Activated naive CD4-positive, alpha-beta T cell (primary cell): ENCODE measurements around the gene ULK3.

Experiments
- DNase-seq, 4 experiments: peaks; one replicate each; lab custom pipeline; 2025; lab: John Stamatoyannopoulos, UW

ULK3 gene

DNA sequence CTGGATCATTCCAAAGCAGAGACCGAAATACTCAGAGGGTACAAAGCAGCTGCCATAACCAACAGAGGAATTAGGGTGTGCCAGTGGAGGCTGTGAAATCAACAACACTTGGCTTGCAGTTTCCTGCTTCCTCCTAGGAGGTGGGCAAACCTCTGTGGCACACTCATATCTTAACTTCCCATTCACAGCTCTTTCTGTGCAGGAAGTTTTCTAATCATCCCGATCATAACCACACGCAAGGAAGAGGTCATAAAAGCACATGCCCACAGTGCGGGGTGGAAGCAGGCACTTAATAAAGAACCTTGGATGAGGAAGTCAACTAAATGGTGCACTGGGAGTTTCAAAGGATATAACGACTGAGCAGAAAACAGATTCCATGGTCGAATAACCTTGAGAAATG lies 25.1 kb upstream of the ULK3 start:
- DNase-seq, result no peak

DNA sequence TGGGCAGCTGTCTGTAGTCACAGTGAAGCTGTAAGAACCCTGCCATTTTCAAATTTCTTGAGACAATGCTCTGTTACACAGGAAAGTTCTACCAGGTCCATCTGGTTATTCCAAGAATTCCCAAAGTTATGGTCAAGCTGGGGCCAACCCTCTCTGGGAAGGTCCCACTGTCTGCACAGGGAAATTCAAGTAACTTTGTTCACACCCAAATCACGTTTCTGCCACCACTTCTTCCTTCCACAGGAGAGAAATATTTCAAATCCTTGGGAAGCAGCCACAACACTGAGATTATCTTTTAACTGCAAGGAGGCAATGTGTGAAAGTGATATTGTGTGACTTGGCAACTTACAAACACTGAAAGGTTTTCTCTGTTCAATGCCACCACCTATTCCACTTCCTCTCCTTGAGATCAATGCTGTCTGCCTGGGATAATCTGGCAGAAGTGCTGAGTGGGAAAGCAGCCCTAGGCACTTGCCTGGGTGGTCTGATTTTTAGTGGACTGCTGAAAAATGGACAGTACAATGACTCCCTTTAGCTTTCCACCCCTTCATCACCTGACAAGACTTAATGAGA lies 24.6 kb upstream of the ULK3 start:
- no peak for DNase-seq

DNA sequence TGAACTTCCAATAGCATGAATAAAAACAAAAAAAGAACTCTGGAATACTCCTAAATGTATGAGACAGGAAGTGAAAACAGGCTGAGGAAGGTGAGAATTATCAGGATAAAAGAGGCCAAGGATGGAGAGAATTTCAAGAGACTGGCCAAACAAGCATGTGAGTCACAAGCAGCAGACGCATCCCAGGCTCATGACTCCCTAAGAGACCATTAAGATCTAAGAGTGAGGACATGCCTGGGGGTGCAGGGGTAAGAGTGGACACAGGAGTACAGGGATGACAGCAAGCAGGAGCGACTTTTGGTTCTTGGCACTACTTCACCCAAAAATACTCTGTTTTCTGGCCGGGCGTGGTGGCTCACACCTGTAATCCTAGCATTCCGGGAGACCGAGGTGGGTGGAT lies 23.1 kb upstream of the ULK3 start:
- no peak for DNase-seq

DNA sequence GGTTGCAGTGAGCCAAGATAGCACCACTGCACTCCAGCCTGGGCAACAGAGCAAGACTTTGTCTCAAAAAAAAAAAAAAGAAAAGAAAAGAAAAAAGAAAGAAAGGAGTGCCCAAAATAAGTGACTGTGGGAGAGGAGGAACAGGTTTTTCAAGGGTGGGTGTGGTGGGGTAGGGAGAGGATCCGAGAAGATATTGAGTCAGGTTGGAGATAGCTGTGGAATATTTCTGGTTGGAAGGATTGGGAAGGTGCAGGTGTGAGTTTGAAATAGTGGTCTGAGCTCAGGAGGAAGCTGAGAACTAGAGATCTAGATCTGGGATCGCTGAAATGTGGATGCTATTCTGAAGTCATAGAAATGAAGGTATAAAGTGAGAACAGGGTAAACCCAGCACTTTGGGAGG lies 22.4 kb upstream of the ULK3 start:
- no peak for DNase-seq

DNA sequence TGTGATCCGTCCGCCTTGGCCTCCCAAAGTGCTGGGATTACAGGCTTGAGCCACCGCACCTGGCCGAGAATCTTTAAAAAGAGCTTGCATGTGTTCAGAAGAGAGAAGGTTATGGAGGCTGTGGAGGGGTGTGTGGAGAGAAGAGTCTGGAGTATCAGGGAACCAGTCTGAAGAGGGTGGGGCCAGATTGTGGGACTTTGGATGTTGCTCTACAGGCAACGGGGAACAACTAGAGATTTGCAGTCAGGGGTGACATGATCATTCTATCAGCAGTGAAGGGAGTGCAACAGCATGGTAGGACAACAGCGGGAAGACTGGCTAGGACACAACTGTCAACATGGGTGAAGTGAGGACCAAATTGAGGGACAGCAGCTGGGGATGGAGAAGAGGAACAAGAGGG lies 21.3 kb upstream of the ULK3 start:
- no peak for DNase-seq

DNA sequence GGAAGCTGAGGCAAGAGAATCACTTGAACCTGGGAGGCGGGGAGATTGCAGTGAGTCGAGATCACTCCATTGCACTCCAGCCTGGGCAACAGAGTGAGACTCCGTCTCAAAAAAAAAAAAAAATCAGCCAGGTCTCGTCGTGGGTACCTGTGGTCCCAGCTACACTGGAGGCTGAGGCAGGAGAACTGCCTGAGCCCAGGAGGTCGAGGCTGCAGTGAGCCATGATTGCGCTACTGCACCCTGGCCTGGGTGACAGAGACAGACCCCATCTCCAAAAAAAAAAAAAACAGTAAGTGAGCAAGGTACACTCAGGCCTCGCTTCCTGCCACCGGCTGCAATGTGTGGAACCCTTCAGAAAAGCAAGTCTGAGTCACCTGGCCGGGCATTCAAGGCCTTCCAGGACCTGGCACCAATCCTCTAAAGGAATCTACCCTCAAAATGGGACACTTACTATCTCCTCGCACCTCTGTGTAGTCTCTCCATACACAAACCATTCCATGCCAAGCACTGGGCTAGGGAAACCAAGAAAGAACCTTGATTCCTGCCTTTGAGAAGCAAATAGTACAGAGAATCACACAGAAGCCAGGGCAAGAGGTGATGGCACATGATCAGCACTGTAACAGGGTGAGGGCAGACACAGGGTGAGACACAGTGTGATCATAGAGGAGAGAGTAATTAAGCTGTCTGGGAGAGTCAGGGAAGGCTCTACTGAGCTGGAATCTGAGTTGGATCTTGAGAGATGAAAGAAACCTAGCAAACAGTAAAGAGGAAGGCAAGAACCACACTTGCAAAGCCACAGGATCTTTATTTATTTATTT lies 20.5 kb upstream of the ULK3 start:
- DNase-seq, result no peak

DNA sequence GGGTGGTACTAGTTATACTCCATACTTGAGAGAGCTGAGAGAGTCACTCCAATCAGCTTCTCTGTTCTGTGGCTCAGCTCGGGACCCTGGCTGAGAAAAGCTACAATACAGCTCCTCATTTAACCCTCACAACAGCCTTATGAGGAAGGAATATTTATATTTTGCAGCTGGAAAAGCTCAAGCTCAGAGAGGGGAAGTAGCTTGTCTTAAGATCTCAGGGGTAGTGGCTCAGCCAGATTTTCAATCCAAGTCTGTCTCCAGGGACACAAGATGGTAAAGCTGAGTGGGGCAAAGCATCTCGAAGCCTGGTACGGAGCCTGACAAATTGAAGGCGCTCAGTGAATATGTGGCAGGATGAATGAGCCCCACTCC lies 15.4 kb upstream of the ULK3 start:
- DNase-seq, result no peak

DNA sequence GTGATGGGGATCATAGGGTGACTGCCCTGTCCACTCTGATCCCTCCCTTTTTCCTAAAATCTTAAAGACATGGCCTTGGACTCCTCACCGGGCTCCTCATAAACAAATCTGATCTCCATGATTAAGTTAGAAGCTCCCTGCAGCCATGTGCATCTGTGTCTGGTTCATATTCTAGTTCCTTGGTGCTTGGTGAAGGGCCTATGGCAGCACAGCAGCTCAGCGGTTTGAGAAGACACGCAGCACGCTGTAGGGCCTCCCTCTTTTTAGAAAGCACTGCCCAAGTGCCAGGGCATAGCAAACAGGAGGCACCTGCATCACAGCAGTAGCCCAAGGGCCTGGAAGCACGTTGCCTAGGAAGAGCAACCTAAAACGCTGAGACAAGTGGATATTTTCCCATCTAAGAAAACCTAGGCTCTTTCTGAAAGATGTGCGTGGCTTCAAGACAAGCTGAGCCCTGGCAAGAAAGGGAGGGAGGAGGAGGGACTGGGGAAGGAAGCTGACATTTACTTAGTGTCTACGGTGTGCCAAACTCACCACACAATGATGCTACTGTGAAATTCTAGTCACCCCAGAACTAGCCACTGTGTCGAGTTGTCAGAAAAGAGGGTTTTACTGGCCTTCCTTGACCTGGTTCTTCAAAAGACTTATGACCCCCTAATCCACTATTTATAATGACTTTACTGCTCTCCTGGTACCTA lies 14.9 kb upstream of the ULK3 start:
- no peak for DNase-seq

DNA sequence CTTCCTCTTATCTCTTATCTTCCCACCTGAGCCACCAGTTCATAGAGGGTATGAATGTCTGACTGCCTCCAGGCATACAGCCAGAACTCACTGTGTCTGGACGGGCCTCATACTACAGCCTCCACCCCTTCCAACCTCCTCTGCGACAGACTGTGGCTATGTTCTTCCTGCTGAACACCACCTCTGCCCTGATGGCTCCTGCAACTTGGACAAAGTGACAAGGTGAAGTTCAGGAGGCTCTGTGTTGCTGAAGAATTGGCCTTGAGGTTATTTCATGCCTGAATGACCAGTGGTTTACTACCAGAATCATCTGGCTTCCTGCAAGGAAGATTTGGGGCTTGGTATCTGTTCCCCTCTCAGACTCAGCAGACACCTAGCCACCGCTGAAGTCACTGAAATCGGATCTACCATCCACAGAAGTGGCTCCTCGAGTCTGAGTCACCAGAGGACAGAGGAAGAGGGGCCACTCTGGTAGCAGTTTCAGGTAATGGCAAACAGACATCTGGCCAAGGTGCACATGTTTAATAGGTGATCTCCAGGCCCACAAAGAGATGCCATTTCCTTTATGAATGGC lies 14.2 kb upstream of the ULK3 start:
- no peak for DNase-seq

DNA sequence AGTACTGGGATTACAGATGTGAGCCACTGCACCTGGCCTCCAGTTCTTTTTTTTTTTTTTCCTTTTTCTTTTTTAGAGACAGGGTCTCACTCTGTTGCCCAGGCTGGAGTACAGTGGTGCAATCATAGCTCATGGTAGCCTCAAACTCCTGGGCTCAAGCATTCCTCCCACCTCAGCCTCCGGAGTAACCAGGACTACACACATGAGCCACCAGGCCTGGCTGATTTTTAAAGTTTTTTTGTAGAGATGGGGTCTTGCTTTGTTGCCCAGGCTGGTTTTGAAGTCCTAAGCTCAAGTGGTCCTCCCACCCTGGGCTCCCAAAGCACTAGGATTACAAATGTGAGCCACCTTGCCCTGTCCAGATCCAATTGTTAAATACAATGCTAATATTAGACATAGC lies 13.6 kb upstream of the ULK3 start:
- DNase-seq, result no peak

DNA sequence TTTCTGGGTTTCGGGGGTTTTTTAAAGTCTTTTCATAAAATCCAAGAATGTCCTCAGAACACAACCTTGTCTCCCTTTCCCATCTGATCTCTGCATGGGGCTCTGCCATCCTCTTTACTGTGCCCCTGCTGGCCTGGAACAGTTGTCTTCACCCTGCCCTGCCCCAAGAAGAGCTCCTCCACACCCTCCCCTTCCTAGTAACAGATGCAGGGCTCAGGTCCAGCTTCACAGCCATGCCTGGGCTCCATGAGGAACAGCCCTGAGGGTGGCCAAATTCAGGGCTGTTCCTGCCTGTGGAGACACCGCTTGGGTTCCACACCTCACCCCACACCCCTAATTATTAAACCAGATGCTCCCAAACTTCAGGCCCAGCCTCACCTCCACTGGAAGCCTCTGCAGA lies 12.9 kb upstream of the ULK3 start:
- DNase-seq, result no peak

DNA sequence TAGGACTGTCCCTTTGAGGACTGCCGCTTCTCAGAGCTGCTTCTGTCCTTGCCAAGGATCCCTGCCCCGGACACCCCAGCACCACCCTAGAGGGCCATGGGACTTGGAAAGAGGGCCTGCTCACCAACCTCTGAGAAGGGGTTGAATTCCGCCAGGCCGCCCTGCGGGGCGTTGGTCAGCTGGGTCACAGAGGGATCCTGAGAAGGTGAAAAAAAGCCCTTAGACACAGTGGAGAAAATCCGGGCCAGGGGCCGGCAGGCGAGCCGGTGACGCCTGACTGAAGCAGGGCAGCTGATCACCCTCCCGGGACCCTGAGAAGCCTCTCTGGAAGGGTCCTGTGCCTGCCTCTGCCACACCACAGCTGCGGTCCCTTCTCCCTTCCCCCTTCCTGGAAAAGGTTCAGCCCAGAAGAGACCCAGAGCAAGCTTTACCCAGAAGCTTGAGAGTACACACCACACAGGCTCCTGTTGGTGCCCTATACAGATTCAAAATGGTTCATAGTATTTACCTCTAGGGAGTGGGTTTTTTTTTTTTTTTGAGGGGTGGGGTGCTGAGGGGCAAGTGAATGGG lies 11.6 kb upstream of the ULK3 start:
- DNase-seq, result no peak

DNA sequence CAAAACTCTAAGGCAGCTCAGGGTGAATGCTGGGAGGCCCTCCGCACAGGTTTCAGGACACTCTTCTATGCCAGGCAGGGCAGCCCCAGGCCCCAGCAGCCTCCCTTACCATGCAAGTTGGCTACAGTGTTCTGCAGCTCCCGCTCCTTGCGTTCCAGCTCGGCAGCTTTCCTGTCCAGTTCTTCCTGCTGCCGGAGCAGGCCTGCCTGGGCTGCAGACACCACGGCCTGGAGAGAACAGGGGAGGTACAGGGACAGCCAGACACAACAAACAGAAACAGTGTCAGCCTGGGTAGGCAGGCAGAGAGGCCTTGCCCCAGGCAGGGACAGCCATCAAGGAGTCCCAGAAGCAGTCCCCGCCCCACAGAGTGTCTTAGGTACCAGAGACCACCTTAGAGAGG lies 9.0 kb upstream of the ULK3 start:
- no peak for DNase-seq

DNA sequence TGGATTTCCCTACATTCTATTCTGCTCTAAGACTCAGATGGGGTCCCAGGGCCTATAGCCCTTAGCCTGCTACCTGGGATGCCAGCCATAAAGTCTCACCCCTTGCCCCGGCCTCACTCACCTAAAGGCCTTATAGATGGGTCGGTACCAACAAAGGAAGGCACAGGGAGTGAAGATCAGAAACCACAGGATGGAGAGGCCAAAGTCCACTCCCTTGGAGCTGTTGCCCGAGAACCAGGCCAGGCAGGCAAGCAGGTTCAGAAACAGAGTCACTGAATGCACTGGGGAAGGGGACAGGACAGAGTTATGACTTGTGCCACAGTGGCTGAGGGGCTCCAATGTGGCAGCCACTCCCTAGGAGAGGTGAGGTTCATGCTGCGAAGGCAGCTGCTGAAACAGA lies 7.4 kb upstream of the ULK3 start:
- DNase-seq, result no peak

DNA sequence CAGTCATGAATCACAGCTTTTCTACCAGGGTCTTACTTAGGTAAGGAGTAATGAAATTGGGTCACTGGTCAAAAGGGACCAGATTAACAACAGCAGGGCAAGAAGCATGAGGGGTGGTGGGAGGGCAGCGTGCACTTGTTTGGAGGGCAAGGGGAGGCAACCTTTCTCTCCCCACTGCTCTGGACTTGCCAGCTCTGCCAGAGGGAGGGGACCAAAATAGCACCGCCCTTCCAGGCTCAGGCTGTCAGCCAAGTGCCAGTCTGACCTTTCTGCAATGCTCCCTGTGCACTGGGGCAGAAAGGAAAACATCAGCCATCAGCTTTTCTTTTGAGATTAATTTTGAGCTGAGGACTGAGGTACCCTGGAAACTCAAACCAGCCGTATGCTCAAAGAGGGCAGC lies 4.5 kb upstream of the ULK3 start:
- DNase-seq, result no peak

DNA sequence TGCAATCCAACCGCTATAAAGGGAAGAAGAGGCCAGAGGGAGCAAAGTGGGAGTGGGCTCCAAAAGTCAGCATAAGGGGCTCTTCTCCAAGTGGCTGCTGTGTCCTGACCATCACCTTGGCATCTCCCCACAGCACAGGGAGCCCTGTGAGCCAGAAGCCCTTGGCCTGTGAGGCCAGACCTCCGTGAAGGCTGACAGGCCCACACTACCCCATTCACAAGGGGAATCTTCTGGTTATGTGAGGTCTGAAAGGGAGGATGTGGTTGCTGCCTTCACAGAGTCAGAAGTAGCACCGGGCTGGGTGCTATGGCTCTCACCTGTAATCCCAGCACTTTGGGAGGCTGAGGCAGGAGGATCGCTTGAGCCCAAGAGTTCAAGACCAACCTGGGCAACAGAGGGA lies 2.6 kb upstream of the ULK3 start:
- DNase-seq, result no peak

DNA sequence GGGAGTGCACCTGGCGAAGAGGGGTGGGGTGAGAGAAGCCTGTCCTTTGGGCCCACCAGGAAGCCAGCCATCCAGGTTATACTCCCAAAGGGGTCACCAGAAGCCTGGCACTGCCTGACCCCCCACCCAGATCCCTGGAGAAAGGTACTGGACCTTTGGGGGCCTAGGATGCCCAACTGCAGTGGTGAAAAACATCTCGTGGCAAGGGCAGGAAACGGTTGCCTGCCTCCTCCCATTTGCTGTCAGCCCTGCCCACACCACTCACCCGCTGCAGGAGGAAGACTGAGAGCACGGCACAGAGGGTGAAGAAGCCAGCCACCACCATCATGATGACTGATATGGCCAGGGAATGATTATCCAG lies 2.2 kb upstream of the ULK3 start:
- DNase-seq, result peak in 2 of 4 experiments; percentile 34 to 55

DNA sequence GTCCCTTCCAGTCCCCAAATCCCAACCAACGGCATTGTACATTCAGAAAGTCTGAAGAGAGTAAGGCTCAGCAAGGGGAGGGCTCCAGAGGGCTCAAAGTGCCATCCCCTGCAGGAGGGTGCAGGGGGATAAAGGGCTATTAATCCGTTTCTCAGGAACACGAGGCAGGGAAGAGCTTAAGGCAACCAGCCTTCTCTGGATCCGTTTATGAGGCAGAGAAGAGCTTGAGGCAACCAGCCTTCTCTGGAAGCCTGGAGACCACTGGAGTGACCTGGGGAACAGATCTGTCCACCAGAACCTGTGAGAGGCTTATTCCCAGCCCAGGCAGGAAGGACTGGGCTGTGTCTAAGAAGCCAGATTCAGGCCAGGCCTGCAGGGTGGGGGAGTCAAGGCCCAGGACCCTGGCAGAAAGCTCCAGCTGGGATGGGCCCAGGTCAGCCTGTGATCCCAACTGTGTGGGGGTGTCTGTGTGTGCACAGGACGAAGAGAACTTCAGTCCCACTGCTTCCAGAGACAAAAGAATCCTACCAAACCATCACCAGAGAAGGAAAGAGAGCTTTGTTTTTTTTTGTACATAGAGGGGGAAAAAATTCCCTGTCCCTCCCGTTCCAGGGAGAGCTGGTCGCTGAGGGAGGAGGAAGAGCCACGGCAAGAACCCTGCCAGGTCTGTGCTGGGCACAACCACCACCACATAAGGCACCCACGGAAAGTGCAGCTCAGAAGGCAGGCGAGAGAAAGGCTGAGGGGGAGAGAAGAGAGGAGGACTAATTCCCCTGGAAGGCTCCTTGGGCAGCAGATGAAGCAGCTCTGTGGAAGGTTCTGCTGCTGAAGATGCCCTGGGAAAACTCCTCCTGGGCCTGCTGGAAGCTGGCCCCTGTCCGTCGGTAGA lies 1.6 kb upstream of the ULK3 start:
- DNase-seq, result no peak

DNA sequence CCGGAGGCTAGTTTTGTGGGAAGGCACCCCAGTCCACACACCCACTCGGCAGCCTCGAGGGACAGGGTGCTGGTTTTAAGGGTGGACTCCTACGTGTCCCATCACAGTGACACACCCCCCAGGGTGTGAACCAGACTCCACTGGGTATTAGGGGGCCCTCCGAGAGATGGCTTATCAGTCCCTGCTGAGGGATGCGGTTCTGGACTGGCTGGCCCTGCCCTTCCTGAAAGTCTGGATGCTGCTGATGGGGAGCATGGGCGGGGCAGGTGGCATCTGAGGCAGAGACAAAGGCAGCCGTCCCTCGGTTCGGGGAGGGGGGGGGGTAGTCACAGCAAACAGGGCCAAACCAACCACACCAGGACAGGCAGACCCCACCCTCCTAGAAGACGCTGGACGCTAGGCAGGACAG lies 939 bp upstream of the ULK3 start:
- no peak for DNase-seq

DNA sequence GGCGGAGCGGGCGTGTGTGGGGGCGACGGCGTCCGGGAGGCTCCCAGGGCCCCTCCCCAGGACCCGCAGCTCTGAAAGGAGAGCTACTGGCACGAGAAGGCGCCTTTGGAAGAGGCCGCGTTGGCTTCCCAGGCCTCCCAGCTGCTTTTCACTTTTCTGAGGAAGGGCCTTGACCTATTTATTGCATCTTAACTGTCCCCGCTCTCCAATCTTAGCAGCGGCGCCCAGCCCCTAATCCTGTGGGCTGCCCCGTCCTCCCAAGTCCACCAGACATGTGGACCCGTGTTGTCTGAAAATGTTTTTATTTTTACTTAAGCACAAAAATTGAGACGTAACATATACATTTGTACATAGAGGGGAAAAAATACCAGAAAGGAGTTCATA lies 481 bp upstream of the ULK3 start:
- no peak for DNase-seq

DNA sequence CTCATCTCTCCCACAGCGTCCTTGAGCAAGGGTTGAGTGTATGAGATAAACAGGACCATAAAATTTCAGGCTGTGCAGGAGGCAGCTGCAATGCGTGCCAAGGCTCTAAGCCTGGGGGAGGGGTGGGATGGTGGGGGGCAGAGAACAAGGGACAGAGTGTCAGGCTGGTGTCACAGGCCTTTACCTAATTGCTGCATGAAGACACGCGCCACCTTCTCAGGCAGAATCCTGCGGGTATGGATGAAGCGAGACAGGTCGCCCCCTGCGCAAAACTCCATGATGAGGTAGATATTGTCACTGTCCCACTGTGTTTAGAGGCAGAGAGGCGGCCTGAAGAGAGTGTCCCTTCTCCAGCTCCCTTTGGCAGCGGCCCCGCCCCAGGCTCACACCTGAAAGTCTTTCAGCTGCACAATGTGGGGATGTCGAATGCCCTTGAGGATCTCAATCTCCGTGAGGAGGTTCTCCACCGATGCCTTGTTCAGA lies 1.0 kb downstream of the ULK3 start:
- DNase-seq, result no peak
